Frontal cortex (tissue), 4 donors: ENCODE data around the gene AFG1L. TPM values are rescaled to one million over a fixed set of nuclear protein-coding genes. Genes with fewer than 3 reads are reported as not detected.
"Not testable (repeated sequence)": the region's sequence is repeated elsewhere in the genome, so short reads cannot be mapped to it uniquely, and the experiment has no call there.

Experiments
- DNase-seq, 2 donors: peaks; one replicate each; pipeline ENCODE4 v3.0.0; 2012; ENCODE audit warnings: low spot score in 2 of 2
- FAIRE-seq: peaks from 2 replicates; lab custom pipeline; 2012; peaks lifted over from hg19 to GRCh38; lab: Jason Lieb, UNC
- total RNA-seq: library from RNA; depleted of rRNA; stranded (reverse); fragments of >200 nt; gene quantifications from one replicate; pipeline ENCODE4 v1.2.3, GENCODE V29; 2014
- donor health status: control.
- donor health status: control.
- donor health status: control.

Gene AFG1L
- total RNA-seq = 10.2 TPM

DNA sequence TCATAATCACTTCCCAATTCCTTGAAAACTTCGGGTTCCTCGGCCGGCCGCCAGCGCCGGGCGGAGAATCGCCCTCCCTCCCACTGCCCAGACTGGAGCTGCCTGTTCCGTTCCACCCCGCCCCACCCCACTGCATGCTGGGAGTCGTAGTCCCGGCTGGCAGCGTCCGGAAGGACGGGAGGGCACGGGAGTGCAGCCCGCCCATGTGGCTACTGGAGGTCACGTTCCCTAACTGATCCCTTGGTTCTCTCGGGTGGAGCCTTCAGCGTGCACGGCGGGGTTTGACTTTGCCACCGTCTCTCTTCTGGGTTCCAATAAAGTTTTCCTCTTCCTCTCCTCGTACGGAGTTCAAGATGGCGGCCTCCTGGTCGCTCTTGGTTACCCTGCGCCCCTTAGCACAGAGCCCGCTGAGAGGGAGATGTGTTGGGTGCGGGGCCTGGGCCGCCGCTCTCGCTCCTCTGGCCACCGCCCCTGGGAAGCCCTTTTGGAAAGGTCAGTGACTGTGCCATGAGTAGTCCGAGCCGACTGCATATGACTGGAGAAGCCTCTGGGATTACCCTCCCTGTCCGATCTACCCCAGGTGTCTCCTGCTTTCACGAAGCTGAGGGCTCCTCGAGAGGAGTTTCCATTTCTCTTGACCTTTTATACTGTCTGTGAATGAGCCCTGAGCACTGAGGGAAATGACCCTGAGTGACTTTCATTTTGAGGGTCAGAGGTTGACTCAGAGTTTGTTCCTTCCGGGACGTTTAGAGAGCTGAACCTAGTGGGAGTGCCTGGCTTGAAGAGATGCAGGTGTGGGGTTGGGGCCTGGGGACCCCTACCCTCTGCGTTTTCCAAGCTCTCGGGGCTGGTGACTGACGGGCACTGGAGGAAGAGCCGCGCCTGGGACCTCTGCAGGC is at the start of gene AFG1L:
TSS of gene AFG1L (plus strand) at position 328 of the 899 bp plus-strand sequence. CDS start at position 354, 26 bp downstream.
- no peak for FAIRE-seq
- peak; percentile 81 to 86 for DNase-seq

DNA sequence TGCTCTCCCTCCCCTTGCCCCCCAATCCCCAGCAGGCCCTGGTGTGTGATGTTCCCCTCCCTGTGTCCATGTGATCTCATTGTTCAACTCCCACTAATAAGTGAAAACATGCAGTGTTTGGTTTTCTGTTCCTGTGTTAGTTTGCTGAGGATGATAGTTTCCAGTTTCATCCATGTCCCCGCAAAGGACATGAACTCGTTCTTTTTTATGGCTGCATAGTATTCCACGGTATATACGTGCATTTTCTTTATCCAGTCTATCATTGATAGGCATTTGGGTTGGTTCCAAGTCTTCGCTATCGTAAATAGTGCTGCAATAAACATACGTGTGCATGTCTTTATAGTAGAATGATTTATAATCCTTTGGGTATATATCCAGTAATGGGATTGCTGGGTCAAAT is 49.8 kb upstream of the AFG1L start:
- not testable (repeated sequence) for DNase-seq, FAIRE-seq

DNA sequence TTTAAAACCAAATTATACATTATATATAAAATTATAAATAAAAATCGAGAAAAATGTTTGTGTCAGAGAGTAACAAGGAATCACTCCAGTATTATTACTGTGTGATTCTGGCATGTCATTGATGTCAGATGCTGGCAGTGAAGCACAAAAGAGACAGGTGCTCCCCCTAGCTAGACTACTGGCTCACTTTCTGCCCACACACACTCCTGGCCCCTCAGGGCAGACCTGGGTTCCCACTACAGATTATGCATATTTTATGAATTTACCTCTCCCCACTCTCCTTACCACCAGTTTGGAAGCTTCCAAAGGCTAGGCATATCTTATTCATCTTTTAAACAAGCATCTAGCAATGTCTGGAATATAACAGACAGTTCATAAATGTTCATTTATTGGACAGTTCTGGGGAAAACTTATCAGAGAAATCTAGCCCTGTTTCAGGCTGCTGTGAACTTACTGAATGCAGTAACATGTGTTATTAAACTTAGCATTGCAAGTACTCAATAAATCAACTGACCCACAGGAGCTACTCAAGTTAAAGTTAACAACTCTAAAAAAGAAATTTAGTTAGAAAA is 46.8 kb upstream of the AFG1L start:
- DNase-seq (no peak), FAIRE-seq (no peak)

DNA sequence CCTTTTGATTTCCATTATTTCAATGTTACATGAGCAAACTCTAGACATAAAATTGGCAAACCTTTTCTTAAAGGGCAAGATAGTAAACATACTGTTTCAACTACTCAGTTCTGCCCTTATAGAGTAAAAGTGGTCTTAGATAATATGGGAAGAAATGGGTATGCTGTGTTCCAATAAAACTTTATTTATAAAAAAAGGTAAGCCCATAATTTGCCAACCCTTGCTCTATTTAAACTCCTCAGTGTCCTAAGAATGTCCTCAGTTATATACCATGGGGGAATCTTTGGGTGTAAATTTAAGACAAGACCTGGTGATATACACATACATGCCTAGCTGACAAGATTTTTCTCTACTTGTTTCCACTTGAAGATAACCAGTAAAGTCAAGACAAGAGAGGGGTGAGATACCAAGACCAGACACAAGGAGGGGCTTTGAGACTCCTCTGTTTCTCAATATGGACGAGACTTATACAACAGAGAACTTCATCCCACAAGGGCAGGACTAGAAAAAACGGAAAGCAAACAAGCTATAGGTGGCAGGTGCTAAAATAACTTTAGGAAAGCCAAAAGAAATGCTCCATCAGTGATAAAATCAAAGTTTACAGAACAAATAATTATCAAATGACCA is 44.5 kb upstream of the AFG1L start:
- DNase-seq = no peak
- no peak for FAIRE-seq

DNA sequence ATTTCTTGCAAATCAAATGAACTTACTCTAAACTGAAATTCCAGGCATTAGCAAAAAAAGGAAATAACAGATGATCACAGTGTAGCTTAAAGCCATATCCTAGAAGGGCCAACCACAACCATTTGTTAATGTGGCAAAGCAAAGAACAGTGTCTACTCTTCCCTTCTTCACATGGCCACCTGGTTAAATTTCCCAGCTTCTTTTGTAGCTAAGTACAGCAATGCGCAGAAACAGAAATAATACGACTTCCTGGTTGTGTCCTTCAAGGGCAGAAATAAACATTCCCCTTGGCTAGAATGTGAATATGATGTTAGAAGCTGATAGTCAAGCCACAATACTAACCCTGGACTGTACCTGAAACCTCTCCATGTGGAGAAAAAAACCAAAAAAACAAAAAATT is 43.6 kb upstream of the AFG1L start:
- FAIRE-seq = no peak
- DNase-seq = no peak

DNA sequence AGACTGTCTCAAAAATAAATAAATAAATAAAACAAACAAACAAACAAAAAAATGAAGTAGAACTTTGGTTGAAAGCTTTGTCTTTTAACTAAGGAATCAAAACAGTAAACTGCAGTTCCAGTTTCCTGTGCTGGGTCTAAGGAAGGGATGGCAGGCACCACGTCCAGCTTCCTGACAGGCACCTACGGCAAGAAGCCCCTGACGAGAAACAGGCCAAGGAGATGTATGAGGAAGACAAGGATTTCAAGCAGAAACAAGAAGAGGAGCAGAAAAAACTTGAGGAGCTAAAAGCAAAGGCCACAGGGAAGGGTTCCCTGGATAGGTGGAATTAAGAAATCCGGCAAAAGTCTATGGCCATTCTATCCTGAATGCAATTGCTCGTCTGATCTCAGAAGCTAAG is 42.8 kb upstream of the AFG1L start:
- no peak for DNase-seq
- no peak for FAIRE-seq

DNA sequence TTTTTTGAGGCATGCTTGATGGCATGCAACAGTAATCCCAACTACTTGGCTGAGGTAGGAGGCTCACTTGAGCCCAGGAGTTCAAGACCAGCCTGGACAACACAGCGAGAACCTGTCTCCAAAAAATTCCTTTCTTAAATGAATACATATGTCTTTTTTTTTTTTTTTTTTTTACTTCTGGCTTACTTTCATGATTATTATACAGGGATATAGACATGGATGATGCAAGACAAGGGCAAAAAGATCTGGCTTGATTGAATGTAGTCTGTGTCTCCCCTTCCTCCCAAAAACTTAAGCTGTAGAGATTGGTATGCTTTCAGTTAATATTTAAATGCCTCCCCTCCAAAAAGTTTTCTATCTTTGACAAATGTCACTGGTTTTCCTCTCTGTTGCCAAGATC is 41.6 kb upstream of the AFG1L start:
- DNase-seq = no peak
- FAIRE-seq = no peak

DNA sequence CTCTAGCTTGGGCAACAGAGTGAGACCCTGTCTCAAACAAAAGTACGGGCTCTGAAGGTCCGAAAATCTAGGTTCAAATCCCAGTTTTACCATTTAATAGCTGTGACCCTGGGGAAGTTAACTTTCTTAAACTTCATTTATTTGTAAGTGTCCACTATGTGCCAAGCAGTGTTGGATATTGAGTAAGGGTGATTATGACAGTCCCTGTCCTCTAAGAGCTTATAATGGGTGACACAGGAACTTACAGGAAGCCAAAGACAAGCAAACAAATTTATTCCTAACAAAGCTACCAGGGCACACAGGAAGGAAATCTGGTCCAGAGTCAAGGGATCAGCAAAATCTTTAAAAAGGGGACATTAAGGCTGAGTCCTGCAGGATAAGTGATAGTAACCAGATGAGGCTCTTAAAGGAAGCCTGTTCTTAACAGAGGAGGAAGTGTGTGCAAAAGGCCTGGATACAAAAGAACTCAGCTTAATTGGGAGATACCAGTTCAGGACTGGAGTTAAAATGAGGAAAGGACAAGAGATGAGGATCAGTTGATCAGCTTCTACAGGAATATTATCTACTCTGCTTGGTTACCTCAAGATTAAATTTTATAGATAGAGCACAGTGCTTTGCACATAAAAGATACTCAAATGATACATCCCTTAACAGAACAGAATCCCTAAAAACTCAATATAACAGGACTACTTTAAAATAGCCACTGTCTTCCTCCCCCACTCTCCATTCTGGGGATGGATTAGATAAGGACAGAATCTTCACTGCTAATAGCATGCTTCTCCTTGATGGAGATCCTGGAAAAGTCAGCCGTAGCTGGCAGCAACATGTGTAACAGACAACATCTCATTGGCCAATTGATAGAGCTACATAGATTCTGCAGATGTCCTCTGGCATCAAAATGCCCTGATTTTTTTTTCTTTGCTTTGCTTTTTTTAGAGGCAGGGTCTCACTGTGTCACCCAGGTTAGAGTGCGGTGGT is 40.1 kb upstream of the AFG1L start:
- FAIRE-seq (no peak), DNase-seq (no peak)

DNA sequence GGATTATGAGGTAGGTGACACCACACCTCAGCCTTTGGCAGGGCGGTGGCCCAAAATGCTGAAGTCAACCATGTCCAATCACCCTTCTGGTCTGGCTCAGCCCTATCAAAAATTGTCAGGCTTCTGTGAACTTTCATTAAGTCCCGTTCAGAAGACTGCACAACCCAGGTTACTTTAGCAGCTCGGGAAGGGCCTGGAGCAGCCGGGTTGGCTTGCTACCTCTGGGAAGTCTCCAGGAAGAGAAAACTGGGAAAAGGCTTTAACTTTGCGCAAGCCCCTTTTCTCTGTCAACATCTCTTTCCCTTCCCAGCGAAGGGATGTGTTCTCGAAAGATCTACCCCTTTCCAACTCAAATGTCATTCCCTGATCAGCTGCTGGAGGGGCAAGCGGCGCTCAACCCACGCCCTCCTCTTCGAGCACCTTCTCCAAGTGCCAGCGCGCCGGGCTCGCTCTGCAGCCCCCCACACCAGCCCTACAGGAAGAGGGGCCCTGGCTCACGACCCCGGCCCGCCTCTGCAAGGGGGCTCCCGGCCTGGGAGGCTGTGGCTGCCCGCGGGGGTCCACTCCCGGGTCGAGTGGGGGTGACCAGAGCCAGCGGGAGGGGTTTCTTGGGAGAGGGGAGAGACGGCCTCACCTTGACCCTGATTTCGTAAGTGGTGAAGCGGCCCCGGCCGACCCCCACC is 34.6 kb upstream of the AFG1L start:
- FAIRE-seq = no peak
- peak; percentile 64 for DNase-seq

DNA sequence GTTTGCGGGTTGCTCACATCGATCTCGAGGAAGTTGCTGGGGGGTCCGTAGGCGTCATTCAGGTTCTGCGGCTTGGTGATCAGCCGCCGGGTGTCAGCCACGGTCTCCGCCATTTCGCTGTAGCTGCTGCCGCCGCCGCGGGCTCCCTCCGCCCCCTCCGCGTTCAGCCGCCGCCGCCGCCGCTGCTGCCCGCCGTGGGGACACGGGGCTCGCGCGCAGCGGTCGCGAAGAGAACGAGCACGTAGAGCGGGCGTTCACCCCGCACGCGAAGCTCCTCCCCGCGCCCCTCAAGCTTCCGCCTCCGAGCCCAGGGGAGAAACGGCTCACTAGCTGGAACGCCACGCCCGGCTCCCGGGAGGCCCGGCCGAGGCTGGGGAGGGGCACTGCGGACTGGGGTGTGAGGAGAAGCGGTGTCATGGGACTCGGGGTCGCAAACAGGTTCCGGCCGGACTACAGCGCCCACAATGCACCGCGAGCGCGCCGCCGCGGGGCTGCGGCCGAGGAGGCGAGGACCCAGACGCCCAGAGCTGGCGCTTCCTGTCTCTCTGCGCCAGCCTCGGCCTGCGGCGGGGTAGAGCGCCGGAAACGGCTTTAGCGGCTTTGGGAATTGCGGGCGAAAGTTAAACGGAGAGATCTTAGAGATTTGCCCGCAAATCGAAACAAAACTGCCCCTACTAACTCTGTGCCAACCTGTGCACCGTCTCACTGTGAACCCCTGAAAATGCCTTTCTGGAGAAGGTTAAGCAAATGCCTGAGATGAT is 33.9 kb upstream of the AFG1L start, which contains the start of gene SNX3:
TSS of gene SNX3 (minus strand) at position 232 of the 761 bp plus-strand sequence. CDS start at position 113, 119 bp downstream.
- FAIRE-seq (no peak), DNase-seq (peak; percentile 92 to 93)

DNA sequence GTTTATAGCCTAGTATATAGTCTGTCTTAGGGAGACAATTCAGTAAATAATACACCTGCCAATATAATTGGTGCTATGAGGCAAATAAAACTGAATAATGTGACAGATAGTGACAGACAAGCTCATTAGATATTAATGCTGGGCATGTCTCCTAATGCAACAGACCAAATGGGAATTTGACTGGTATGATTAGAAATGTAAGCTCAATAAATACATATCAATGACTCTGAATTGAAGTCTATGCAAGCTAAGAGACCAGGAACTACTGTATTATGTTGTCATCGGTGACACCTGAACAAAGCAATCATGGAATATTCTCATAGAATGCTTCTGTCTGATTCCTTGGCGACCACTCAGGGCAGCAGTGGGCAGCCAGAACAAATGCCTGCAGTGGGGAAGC is 31.5 kb upstream of the AFG1L start:
- FAIRE-seq (no peak), DNase-seq (no peak)

DNA sequence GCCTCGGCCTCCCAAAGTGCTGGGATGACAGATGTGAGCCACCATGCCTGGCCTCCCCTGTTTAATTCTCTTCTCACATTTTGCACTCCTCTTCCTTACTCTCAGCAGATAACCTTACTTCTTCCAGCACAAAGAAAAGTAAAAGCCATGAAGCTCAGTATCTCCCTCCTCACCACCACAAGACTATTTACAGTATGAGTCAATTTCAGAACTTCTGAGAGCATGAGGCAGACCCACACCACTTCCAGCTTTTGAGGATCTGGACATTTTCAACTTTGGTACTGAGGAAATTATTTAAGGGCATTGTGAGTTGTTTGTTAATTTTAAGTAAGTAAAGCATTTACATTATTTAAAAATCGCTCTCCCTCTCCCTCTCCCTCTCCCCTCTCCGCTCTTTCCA is 26.0 kb upstream of the AFG1L start:
- no peak for DNase-seq
- no peak for FAIRE-seq

DNA sequence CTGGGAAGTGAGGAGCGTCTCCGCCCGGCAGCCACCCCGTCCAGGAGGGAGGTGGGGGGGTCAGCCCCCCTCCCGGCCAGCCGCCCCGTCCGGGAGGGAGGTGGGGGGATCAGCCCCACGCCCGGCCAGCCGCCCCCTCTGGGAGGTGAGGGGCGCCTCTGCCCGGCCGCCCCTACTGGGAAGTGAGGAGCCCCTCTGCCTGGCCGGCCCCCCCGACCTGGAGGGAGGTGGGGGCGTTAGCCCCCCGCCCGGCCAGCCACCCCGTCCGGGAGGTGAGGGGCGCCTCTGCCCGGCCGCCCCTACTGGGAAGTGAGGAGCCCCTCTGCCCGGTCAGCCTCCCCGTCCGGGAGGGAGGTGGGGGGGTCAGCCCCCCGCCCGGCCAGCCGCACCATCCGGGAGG is 24.9 kb upstream of the AFG1L start:
- not testable (repeated sequence) for DNase-seq, FAIRE-seq

DNA sequence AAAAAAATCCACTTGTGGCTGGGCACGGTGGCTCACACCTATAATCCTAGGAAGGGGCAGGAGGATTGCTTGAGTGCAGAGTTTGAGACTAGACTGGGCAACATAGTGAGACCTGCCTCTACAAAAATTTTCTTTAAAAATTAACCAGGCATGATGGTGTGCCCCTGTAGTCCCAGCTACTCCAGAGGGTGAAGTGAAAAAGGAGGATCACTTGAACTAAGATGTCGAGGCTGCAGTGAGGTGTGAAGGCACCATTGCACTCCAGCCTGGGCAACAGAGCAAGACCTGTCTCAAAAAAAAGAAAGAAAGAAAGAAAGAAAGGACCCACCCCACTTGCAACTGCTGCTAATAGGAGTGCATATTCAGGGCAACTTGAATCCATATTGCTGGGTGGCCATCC is 20.3 kb upstream of the AFG1L start:
- FAIRE-seq (no peak), DNase-seq (no peak)

DNA sequence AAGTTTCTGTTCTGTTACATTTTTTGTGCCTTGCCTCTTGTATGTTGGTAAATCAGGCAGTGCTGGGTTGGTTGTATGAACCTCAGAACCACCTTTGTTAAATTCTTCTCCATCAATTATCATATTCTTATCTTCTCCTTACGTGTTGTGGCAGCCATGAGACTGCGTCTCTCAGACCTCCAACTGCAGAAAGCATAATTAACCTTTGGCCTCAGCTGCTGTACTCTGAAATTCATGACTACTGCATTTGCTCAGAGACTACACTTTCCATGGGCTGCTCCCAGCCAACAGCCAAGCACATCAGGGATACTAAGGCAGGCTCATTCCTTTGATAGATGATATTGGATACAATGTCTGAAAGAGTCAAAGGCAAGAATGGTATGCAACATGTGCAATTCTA is 18.9 kb upstream of the AFG1L start:
- FAIRE-seq (no peak), DNase-seq (no peak)

DNA sequence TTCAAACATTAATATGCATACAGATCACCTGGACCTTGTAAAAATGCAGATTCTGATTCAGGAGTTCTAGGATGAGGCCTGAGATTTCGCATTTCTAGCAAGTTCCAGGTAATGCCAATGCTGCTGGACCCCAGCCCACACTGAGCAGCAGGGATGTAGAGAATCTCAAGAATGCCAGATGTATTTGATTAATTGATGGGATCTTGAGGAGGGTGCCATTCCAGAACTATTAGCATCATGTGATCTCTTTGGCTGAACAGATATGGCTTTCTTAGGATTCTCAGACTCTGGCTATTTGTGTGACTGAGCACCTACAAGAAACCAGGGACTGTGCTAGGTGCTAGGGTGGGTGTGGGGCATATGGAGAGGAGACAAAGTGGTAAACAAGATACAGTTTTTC is 17.6 kb upstream of the AFG1L start:
- no peak for FAIRE-seq

DNA sequence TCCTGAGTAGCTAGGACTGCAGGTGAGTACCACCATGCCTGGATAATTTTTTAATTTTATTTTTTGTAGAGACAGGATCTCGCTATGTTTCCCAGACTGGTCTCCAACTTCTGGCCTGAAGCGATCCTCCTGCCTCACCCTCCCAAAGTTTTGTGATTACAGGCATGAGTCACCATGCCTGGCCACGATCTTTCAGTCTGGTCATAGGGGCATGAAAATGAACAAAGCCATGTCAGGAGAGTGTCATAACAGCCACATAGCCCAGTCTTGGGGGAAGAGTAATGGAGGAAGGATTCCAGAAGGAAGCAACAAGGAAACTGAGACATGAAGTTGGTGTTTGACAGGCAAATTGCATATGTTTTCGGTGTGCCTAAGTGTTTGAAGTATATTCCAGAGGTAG is 17.0 kb upstream of the AFG1L start:
- no peak for FAIRE-seq
- no peak for DNase-seq

More for the DNA sequence above, 17.6 kb upstream of the AFG1L start:
- DNase-seq = no peak

DNA sequence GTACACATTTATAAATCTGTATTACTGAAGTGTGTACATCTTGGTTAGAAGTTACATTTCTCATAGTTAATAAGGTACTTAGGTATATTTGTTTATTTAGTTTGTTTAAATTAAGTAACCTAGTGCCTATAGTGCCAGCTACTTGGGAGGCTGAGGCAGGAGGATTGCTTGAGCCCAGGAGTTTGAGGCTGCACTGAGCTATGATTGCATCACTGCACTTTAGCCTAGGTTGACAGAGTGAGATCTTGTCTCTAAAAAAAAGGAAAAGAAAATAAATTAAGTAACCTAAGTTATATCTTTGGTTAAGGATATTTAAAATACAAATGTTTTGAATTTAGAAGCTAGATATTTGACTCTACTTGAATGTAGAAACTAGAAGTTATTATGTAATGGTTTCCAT is 9.5 kb upstream of the AFG1L start:
- DNase-seq = no peak
- FAIRE-seq = no peak
